Omental fat pad (tissue), 4 donors: ENCODE data around the gene ACOT13. TPM values are rescaled to one million over a fixed set of nuclear protein-coding genes. Genes with fewer than 3 reads are reported as not detected.
"Not testable (repeated sequence)": the region's sequence is repeated elsewhere in the genome, so short reads cannot be mapped to it uniquely, and the experiment has no call there.

Experiments
- ATAC-seq: fragments of 150-250 bp; one replicate; pipeline ENCODE4 v1.9.1; 2016; ENCODE audit warnings: mild to moderate bottlenecking, moderate library complexity; ENCODE audit not compliant: low FRiP score
- DNase-seq: peaks from one replicate; pipeline ENCODE4 v3.0.0-alpha.2; 2019; ENCODE audit warnings: low spot score
- CTCF ChIP-seq, 3 donors: fragments of 450-650 bp; IDR thresholded peaks; one replicate each; pipeline ENCODE4 v1.5.1; 2016 to 2017; ENCODE audit warnings: antibody characterized with exemption in 3 of 3, mild to moderate bottlenecking in 3 of 3, moderate library complexity in 2 of 3
- total RNA-seq, 4 donors: library from RNA; depleted of rRNA; stranded (reverse); fragments of >200 nt; gene quantifications; one replicate each; pipeline ENCODE4 v1.1.0, GENCODE V29; 2016

ACOT13 gene
- total RNA-seq, 4 donors from 2014 or later = 5.8 to 10.4 (median 7.7) TPM

DNA sequence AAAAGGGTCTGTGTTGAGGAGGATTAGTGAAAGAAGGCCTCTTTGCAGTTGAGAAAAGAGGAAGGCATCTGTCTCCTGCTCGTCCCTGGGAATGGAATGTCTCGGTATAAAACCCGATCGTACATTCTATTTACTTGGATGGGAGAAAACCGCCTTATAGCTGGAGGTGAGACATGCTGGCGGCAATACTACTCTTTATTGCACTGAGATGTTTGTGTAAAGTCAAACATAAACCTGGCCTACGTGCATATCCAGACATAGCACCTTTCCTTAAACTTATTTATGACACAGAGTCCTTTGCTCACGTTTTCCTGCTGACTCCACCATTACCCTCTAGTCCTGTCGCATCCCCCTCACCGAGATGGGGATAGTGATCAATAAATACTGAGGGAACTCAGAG is 4.6 kb upstream of the ACOT13 start:
- DNase-seq (no peak), ATAC-seq (no peak)
- no peak for TF ChIP-seq CTCF (IDR thresholded peaks at IDR 0.05)

- no peak for TF ChIP-seq CTCF (IDR thresholded peaks at IDR 0.05)
- DNase-seq (no peak), ATAC-seq (no peak)
Measured at GRCh38 chr6:24663189-24663588, 3.7 kb upstream of the ACOT13 start.

DNA sequence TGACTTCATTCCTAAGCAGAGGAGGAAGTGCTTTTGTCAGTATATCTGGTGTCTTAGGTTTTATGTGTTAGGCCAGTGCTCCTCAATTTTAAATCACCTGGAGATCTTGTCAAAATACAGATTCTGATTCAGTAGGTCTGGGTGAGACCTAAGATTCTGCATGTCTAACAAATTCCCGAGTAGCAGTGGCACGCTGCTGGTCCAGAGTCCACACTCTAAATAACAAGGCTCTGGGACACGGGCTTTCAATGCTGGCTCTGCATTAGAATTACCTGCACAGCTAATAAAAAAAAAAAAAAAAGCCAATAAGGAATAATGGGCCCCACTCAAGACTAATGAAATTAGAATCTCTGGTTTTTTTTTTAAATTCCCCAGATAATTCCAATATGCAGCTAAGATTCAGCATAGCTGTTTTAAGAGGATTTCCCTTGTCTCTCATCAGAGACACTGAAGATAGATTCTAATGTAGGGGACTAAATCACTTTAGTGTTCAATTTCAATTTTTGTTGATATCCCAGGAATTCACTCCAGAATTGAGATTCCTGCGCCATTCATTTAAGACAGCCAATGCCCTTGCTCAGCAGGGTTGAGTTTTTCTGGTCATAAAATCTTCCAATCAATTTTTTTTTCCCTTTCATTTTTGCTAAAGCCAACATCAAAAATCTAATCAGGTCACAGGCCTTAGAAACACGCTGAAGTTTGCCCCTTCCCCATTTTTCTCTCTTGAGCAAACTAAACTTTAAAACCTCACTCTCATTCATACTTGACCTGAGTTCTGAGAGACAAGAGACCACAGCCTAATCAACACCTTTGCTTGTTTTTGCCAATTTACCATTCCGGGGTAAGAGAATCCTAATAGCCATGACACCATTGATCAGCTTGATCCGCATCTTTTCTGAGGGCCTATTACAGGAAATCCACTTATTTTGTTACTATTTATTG is 2.6 kb upstream of the ACOT13 start:
- TF ChIP-seq CTCF (IDR thresholded peaks at IDR 0.05) = no peak
- DNase-seq = no peak
- ATAC-seq = no peak

GRCh38 chr6:24666097-24666640 is 708 bp upstream of the ACOT13 start:
- peak; percentile 57 for ATAC-seq
- DNase-seq = no peak
- no peak for TF ChIP-seq CTCF (IDR thresholded peaks at IDR 0.05)

GRCh38 chr6:24667378-24667803 is 514 bp downstream of the ACOT13 start:
- TF ChIP-seq CTCF (IDR thresholded peaks at IDR 0.05) = no peak
- no peak for ATAC-seq

DNA sequence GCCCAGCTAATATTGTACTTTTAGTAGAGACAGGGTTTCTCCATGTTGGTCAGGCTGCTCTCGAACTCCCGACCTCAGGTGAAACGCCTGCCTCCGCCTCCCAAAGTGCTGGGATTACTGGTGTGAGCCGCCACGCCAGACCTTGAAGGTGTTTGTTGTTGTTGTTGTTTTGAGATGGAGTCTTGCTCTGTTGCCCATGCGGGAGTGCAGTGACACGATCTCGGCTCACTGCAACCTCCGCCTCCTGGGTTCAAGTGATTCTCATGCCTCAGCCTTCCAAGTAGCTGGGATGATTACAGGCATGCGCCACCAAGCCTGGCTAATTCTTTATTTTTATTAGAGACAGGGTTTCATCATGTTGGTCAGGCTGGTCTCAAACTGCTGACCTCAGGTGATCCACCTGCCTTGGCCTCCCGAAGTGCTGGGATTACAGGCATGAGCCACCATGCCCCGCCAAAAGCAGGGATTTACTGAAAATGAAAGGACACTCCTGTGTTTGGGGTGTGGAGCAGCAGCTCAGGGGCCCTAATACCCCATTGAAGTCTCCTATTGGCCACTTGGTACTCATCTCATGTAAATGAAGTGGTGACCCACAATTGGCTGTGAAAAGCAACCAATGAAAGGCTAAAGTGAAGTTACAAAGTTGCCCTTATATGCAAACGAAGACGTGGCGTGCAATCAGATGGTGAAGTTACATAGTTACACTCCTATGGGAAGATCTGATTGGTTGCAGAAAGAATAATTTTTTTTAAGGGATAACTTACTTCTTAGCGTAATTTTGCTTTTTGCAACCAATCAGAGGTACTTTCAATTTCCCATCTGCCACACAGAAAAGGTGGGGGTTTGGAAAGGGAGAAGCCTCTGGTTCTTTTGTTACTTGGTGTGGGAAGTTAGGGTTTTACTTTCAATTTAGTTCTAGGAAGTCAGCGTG is 1.5 kb downstream of the ACOT13 start:
- not testable (repeated sequence) for DNase-seq, ATAC-seq

More at GRCh38 chr6:24667378-24667803, 514 bp downstream of the ACOT13 start:
- DNase-seq = no peak

DNA sequence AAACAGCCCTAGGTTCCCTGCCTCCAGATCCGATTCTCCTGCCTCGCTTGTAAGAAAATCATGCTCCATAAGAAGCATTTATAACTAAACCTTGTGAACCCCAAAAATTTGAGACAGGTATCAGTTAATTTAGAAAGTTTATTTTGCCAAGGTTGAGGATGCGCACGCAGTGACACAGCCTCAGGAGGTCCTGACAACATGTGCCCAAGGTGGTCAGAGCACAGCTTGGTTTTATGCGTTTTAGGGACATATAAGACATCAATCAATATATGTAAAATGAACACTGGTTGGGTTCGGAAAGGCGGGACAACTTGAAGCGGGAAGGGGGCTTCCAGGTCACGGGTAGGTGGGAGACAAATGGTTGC is 2.1 kb downstream of the ACOT13 start:
- TF ChIP-seq CTCF (IDR thresholded peaks at IDR 0.05) = no peak
- DNase-seq (no peak), ATAC-seq (no peak)

- not testable (repeated sequence) for ATAC-seq, DNase-seq
Measured at GRCh38 chr6:24670492-24670891, 3.6 kb downstream of the ACOT13 start.

GRCh38 chr6:24671077-24671476 is 4.2 kb downstream of the ACOT13 start:
- not testable (repeated sequence) for ATAC-seq, DNase-seq
